ENCODE results near the gene FJX1. TPM values are rescaled to one million over a fixed set of nuclear protein-coding genes. Genes with fewer than 3 reads are reported as not detected.

FJX1 gene
- total RNA-seq, 1 donor from 2014 or later = 0.73 TPM

- Mint-ChIP-seq H3K27ac (no peak overlapping the region), H3K4me1 (no peaks in the 10 kb centered on the region), H3K9me3 (no peaks in the 10 kb centered on the region), H3K4me3 (no peak overlapping the region), H3K36me3 (ENCODE audit: low read depth) (no peaks in the 10 kb centered on the region), H3K27me3 (peaks cover 32% of the 10 kb centered on the region)
- POLR2A ChIA-PET = no interaction called here
- DNase-seq = no peak
- TF ChIP-seq CTCF (IDR thresholded peaks at IDR 0.05) = no peak
- intact Hi-C loops (cut with micrococcal nuclease) = no loop called here
- CTCF ChIA-PET = no interaction called here
- no peak for ATAC-seq (ENCODE audit: low read depth)
These were observed 37.0 kb downstream of the FJX1 start for GRCh38 chr11:35655254-35655653.

GRCh38 chr11:35655856-35656255 is 37.6 kb downstream of the FJX1 start:
- H3K27ac Mint-ChIP-seq = no peak overlapping the region
- CTCF ChIA-PET = no interaction called here
- ATAC-seq (ENCODE audit: low read depth) (no peak), DNase-seq (no peak)
- H3K4me1 Mint-ChIP-seq = no peaks in the 10 kb centered on the region
- POLR2A ChIA-PET = no interaction called here
- TF ChIP-seq CTCF (IDR thresholded peaks at IDR 0.05) = no peak
- no peak overlapping the region for H3K4me3 Mint-ChIP-seq
- peaks cover 30% of the 10 kb centered on the region for H3K27me3 Mint-ChIP-seq
- intact Hi-C loops (cut with micrococcal nuclease) = no loop called here
- H3K9me3 Mint-ChIP-seq = no peaks in the 10 kb centered on the region
- H3K36me3 Mint-ChIP-seq (ENCODE audit: low read depth) = no peaks in the 10 kb centered on the region

- no peak for ATAC-seq (ENCODE audit: low read depth)
- TF ChIP-seq CTCF (IDR thresholded peaks at IDR 0.05) = no peak
- Mint-ChIP-seq H3K4me1 (peaks cover 19% of the 10 kb centered on the region), H3K36me3 (ENCODE audit: low read depth) (peaks cover 10% of the 10 kb centered on the region), H3K27ac (no peak overlapping the region), H3K27me3 (peaks cover 18% of the 10 kb centered on the region), H3K4me3 (no peak overlapping the region), H3K9me3 (peaks cover 2% of the 10 kb centered on the region)
- ChIA-PET POLR2A (no interaction called here), CTCF (no interaction called here)
- DNase-seq = no peak
- intact Hi-C loops (cut with micrococcal nuclease) = no loop called here
These were observed 40.0 kb downstream of the FJX1 start for GRCh38 chr11:35658020-35658948.

- H3K36me3 Mint-ChIP-seq (ENCODE audit: low read depth) = peaks cover 34% of the 10 kb centered on the region
- H3K9me3 Mint-ChIP-seq = peaks cover 22% of the 10 kb centered on the region
- peak overlapping the region; percentile 98 for H3K27ac Mint-ChIP-seq
- CTCF ChIA-PET = no interaction called here
- DNase-seq (no peak), ATAC-seq (ENCODE audit: low read depth) (no peak)
- peaks cover 6% of the 10 kb centered on the region for H3K27me3 Mint-ChIP-seq
- peaks cover 47% of the 10 kb centered on the region for H3K4me1 Mint-ChIP-seq
- intact Hi-C loops (cut with micrococcal nuclease) = no loop called here
- POLR2A ChIA-PET = interaction anchor here (1.0 kb wide), 1 partner anchor 25 kb away, joined by 4 read pairs; no protein-coding TSS in a partner anchor
- H3K4me3 Mint-ChIP-seq = peak overlapping the region; percentile 98
- TF ChIP-seq CTCF (IDR thresholded peaks at IDR 0.05) = no peak
These were observed 43.3 kb downstream of the FJX1 start for GRCh38 chr11:35661534-35661933.

- H3K36me3 Mint-ChIP-seq (ENCODE audit: low read depth) = peaks cover 38% of the 10 kb centered on the region
- ChIA-PET CTCF (interaction anchor here (1.2 kb wide), 1 partner anchor 160 kb away, joined by 3 read pairs; no protein-coding TSS in a partner anchor), POLR2A (interaction anchor here (1.0 kb wide), 1 partner anchor 25 kb away, joined by 4 read pairs; no protein-coding TSS in a partner anchor)
- peaks cover 24% of the 10 kb centered on the region for H3K9me3 Mint-ChIP-seq
- ATAC-seq (ENCODE audit: low read depth) (peak; percentile 31), DNase-seq (no peak)
- peak overlapping the region; percentile 98 for H3K27ac Mint-ChIP-seq
- H3K4me3 Mint-ChIP-seq = peak overlapping the region; percentile 98
- peaks cover 5% of the 10 kb centered on the region for H3K27me3 Mint-ChIP-seq
- peaks cover 50% of the 10 kb centered on the region for H3K4me1 Mint-ChIP-seq
- TF ChIP-seq CTCF (IDR thresholded peaks at IDR 0.05) = no peak
- intact Hi-C loops (cut with micrococcal nuclease) = loop anchor here (1.0 to 2.0 kb wide), 6 partner anchors 21 to 848 kb away; partner anchors contain the start of genes APIP, COMMD9, PDHX and TRAF6
These were observed 43.9 kb downstream of the FJX1 start for GRCh38 chr11:35662061-35662648.

Measured in activated B cell treated with CpG ODN at 0.5 μM for 24 hours (primary cell).